GF-D8 (cell line): Measurements from ENCODE around the gene YY1.
"Not testable (repeated sequence)": the region's sequence is repeated elsewhere in the genome, so short reads cannot be mapped to it uniquely, and the experiment has no call there.

Source experiments
- DNase-seq: peaks from one replicate; lab custom pipeline; 2025; lab: John Stamatoyannopoulos, UW

The YY1 gene

GRCh38 chr14:100243020-100243419, 4.1 kb downstream of the YY1 start:
- no peak for DNase-seq

- DNase-seq = no peak
Observed at GRCh38 chr14:100246809-100247428, 8.0 kb downstream of the YY1 start.

- no peak for DNase-seq
Observed at GRCh38 chr14:100250732-100251465, 12.0 kb downstream of the YY1 start.

GRCh38 chr14:100252684-100253083, 13.7 kb downstream of the YY1 start:
- no peak for DNase-seq

GRCh38 chr14:100256339-100256895, 17.5 kb downstream of the YY1 start:
- no peak for DNase-seq

GRCh38 chr14:100261621-100262020, 22.7 kb downstream of the YY1 start:
- no peak for DNase-seq

GRCh38 chr14:100262545-100262944, 23.6 kb downstream of the YY1 start:
- no peak for DNase-seq

- no peak for DNase-seq
Observed at GRCh38 chr14:100263141-100263540, 24.2 kb downstream of the YY1 start.

GRCh38 chr14:100267990-100268389, 29.0 kb downstream of the YY1 start:
- DNase-seq = no peak

- no peak for DNase-seq
Observed at GRCh38 chr14:100268591-100269207, 29.8 kb downstream of the YY1 start.

GRCh38 chr14:100271247-100271939, 32.4 kb downstream of the YY1 start:
- DNase-seq = no peak

GRCh38 chr14:100274250-100274649, 35.3 kb downstream of the YY1 start:
- no peak for DNase-seq

GRCh38 chr14:100275214-100275613, 36.3 kb downstream of the YY1 start:
- no peak for DNase-seq

- DNase-seq = peak; percentile 37
Observed at GRCh38 chr14:100278702-100279101, 39.8 kb downstream of the YY1 start.

- DNase-seq = no peak
Observed at GRCh38 chr14:100279133-100279532, 40.2 kb downstream of the YY1 start.

GRCh38 chr14:100279563-100279962, 40.6 kb downstream of the YY1 start:
- no peak for DNase-seq

- DNase-seq = no peak
Observed at GRCh38 chr14:100281286-100282082, 42.5 kb downstream of the YY1 start.

- no peak for DNase-seq
Observed at GRCh38 chr14:100282083-100282350, 43.1 kb downstream of the YY1 start.

GRCh38 chr14:100282766-100283419, 43.9 kb downstream of the YY1 start:
- DNase-seq = no peak

- not testable (repeated sequence) for DNase-seq
Observed at GRCh38 chr14:100283436-100283835, 44.5 kb downstream of the YY1 start.
